Sigmoid colon (tissue), 4 donors: ENCODE measurements around the gene GPR18.

Source experiments
- CTCF ChIP-seq, 4 experiments: fragments of 450-650 bp in 3 of 4; fragments of 200-600 bp in 1 of 4; IDR thresholded peaks; one replicate each; pipeline ENCODE4 v1.5.1; 2016 to 2019; ENCODE audit warnings: antibody characterized with exemption in 4 of 4, mild to moderate bottlenecking in 3 of 4, moderate library complexity in 2 of 4
- EP300 ChIP-seq, 4 donors: sonication (generic); formaldehyde crosslinking; IDR thresholded peaks; one replicate each; pipeline ENCODE4 v1.6.1; 2017; ENCODE audit warnings: antibody characterized with exemption in 4 of 4
- POLR2A ChIP-seq, 2 donors: fragments of 450-650 bp; IDR thresholded peaks; one replicate each; pipeline ENCODE4 v1.6.1; 2016; ENCODE audit warnings: antibody characterized with exemption in 2 of 2, mild to moderate bottlenecking in 2 of 2, moderate library complexity in 2 of 2
- POLR2AphosphoS5 ChIP-seq, 4 donors: sonication (generic); formaldehyde crosslinking; IDR thresholded peaks; one replicate each; pipeline ENCODE4 v1.6.1; 2017; ENCODE audit warnings: antibody characterized with exemption in 4 of 4

GRCh38 chr13:99261059-99261458 lies 2.9 kb upstream of the GPR18 start:
- TF ChIP-seq CTCF (IDR thresholded peaks at IDR 0.05) = no peak
- TF ChIP-seq POLR2A (IDR thresholded peaks at IDR 0.05) = no peak
- no peak for TF ChIP-seq EP300 (IDR thresholded peaks at IDR 0.05)
- no peak for TF ChIP-seq POLR2AphosphoS5 (IDR thresholded peaks at IDR 0.05)
